LoVo (cell line): Measurements from ENCODE around the gene FHOD3.

Experiments used
- DNase-seq: peaks from one replicate; pipeline ENCODE4 v3.0.0-alpha.2; 2016; ENCODE audit warnings: low spot score

Gene FHOD3

GRCh38 chr18:36667811-36668210 lies 370.3 kb downstream of the FHOD3 start:
- no peak for DNase-seq

GRCh38 chr18:36668349-36668748 lies 370.8 kb downstream of the FHOD3 start:
- no peak for DNase-seq

GRCh38 chr18:36672437-36673344 lies 375.2 kb downstream of the FHOD3 start:
- DNase-seq, result peak; percentile 5

- no peak for DNase-seq
Observed at GRCh38 chr18:36673452-36673851, 375.9 kb downstream of the FHOD3 start.

- no peak for DNase-seq
Observed at GRCh38 chr18:36675076-36675475, 377.6 kb downstream of the FHOD3 start.

GRCh38 chr18:36675542-36675941 lies 378.0 kb downstream of the FHOD3 start:
- DNase-seq, result no peak

- DNase-seq, result no peak
Observed at GRCh38 chr18:36676629-36677028, 379.1 kb downstream of the FHOD3 start.

- DNase-seq, result no peak
Observed at GRCh38 chr18:36680042-36680441, 382.5 kb downstream of the FHOD3 start.

GRCh38 chr18:36685580-36685979 lies 388.1 kb downstream of the FHOD3 start:
- no peak for DNase-seq

GRCh38 chr18:36688020-36688965 lies 390.8 kb downstream of the FHOD3 start:
- peak; percentile 59 for DNase-seq

GRCh38 chr18:36692371-36692770 lies 394.9 kb downstream of the FHOD3 start:
- no peak for DNase-seq

GRCh38 chr18:36692921-36693332 lies 395.4 kb downstream of the FHOD3 start:
- DNase-seq, result no peak

- no peak for DNase-seq
Observed at GRCh38 chr18:36693931-36694620, 396.6 kb downstream of the FHOD3 start.

GRCh38 chr18:36695806-36696205 lies 398.3 kb downstream of the FHOD3 start:
- no peak for DNase-seq

GRCh38 chr18:36697905-36698304 lies 400.4 kb downstream of the FHOD3 start:
- DNase-seq, result peak; percentile 28

- DNase-seq, result no peak
Observed at GRCh38 chr18:36700955-36701354, 403.4 kb downstream of the FHOD3 start.

GRCh38 chr18:36702401-36703013 lies 405.0 kb downstream of the FHOD3 start:
- DNase-seq, result no peak

- DNase-seq, result no peak
Observed at GRCh38 chr18:36704156-36704555, 406.6 kb downstream of the FHOD3 start.

- no peak for DNase-seq
Observed at GRCh38 chr18:36706134-36706881, 408.8 kb downstream of the FHOD3 start.

GRCh38 chr18:36708366-36708765 lies 410.9 kb downstream of the FHOD3 start:
- DNase-seq, result no peak

GRCh38 chr18:36709315-36709714 lies 411.8 kb downstream of the FHOD3 start:
- no peak for DNase-seq
